Psoas muscle (tissue), 8 donors: ENCODE results near the gene CENPB. TPM values are rescaled to one million over a fixed set of nuclear protein-coding genes. Genes with fewer than 3 reads are reported as not detected.
A peak's percentile ranks its signal among the peaks of the same experiment; 100 is the strongest.

Experiments
- ATAC-seq, 4 donors: fragments of 200-7000 bp; cut with Tn5 transposase; one replicate each; pipeline ENCODE4 v1.9.1; 2020; ENCODE audit warnings: moderate library complexity in 3 of 4, mild to moderate bottlenecking in 2 of 4
- DNase-seq, 2 donors: peaks; one replicate each; pipeline ENCODE4 v3.0.0-alpha.2; 2020
- H3K27ac ChIP-seq: fragments of 200-600 bp; one replicate; pipeline ENCODE4 v1.8.0; 2022
- H3K27me3 ChIP-seq, 3 donors: fragments of 200-600 bp in 1 of 3; one replicate each; pipeline versions ENCODE4 v1.6.1 to v1.8.0; 2013 to 2022; ENCODE audit warnings: low read length in 2 of 3, mild to moderate bottlenecking in 2 of 3, moderate library complexity in 1 of 3; ENCODE audit not compliant: insufficient read depth in 3 of 3
- H3K36me3 ChIP-seq, 2 donors: fragments of 200-600 bp in 1 of 2; one replicate each; pipeline versions ENCODE4 v1.6.1 to v1.8.0; 2013 to 2022; ENCODE audit warnings: low read depth in 1 of 2, mild to moderate bottlenecking in 1 of 2, moderate library complexity in 1 of 2; ENCODE audit not compliant: insufficient read depth in 1 of 2
- H3K4me1 ChIP-seq: fragments of 200-600 bp; one replicate; pipeline ENCODE4 v1.8.0; 2022
- H3K4me3 ChIP-seq: fragments of 200-600 bp; one replicate; pipeline ENCODE4 v1.8.0; 2022; ENCODE audit warnings: mild to moderate bottlenecking
- H3K9me3 ChIP-seq: fragments of 200-600 bp; one replicate; pipeline ENCODE4 v1.8.0; 2022
- WGBS, 3 donors: extraction: QIAGEN DNeasy Blood & Tissue Kit; methylation state at CpG; one replicate each; pipeline versions ENCODE4 v1.1.6 to v1.1.7; 2013; 5-methylcytosine and 5-hydroxymethylcytosine counted together
- intact Hi-C, 2 donors: fragments of 100-400 bp; cut with DNase I; formaldehyde crosslinking; loops; one replicate each; pipeline versions ENCODE4 v1.11.0 to v1.14.2; 2022
- polyA plus RNA-seq, 3 donors: library from polyadenylated mRNA; stranded (reverse); fragments of 200-250 nt; gene quantifications; one replicate each; pipeline ENCODE4 v1.2.3, GENCODE V29; 2013
- total RNA-seq, 4 donors: library from RNA; stranded (reverse); fragmentation: NEBNext Ultra II Directional in 2 of 4; extraction: Animal tissue kit (Norgen Biotek cat#: 25700) in 2 of 4; gene quantifications; one replicate each; pipeline versions ENCODE4 v1.2.1 to v1.2.4, GENCODE V29; 2021 to 2023
- TF ChIP-seq, protein P1 (sequence below): fragments of 200-600 bp; IDR thresholded peaks from one replicate; pipeline ENCODE4 v1.8.0; 2022; ENCODE audit warnings: antibody characterized with exemption
- donor health status: healthy with polysubstance abuse.
- donor health status: DM: no; HTN: no; CAD: no; lungs with moderate emphysema.
- donor health status: Bipolar disorder and iron deficiency.
- donor health status: healthy.
- donor health status: DM: yes; HTN: yes; CAD: no.
- donor health status: DM: no; HTN: no; CAD: no.
- donor health status: DM: no; HTN: no; CAD: no.
- donor health status: DM: yes; HTN: yes; CAD: no.

CENPB gene
- total and polyA plus RNA-seq, 7 donors: 74.3 to 144 (median 99.0) TPM

GRCh38 chr20:3738111-3739053, 48.2 kb downstream of the CENPB start:
- 59 to 66% (median 63%) methylated on average over 11 of the region's 11 CpGs for WGBS, 3 donors
- no peak for DNase-seq
- TF ChIP-seq, protein P1, sequence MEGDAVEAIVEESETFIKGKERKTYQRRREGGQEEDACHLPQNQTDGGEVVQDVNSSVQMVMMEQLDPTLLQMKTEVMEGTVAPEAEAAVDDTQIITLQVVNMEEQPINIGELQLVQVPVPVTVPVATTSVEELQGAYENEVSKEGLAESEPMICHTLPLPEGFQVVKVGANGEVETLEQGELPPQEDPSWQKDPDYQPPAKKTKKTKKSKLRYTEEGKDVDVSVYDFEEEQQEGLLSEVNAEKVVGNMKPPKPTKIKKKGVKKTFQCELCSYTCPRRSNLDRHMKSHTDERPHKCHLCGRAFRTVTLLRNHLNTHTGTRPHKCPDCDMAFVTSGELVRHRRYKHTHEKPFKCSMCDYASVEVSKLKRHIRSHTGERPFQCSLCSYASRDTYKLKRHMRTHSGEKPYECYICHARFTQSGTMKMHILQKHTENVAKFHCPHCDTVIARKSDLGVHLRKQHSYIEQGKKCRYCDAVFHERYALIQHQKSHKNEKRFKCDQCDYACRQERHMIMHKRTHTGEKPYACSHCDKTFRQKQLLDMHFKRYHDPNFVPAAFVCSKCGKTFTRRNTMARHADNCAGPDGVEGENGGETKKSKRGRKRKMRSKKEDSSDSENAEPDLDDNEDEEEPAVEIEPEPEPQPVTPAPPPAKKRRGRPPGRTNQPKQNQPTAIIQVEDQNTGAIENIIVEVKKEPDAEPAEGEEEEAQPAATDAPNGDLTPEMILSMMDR: no peak
- Histone ChIP-seq H3K27ac (no peak overlapping the region), H3K27me3 (peaks cover 0 to under 1% (median 0%) of the 10 kb centered on the region in 3 donors), H3K4me3 (no peak overlapping the region), H3K4me1 (no peaks in the 10 kb centered on the region), H3K9me3 (no peaks in the 10 kb centered on the region), H3K36me3 (no peaks in the 10 kb centered on the region)
- ATAC-seq: peak in 1 of 4 donors; percentile 11
- intact Hi-C loops: no loop called here

DNA sequence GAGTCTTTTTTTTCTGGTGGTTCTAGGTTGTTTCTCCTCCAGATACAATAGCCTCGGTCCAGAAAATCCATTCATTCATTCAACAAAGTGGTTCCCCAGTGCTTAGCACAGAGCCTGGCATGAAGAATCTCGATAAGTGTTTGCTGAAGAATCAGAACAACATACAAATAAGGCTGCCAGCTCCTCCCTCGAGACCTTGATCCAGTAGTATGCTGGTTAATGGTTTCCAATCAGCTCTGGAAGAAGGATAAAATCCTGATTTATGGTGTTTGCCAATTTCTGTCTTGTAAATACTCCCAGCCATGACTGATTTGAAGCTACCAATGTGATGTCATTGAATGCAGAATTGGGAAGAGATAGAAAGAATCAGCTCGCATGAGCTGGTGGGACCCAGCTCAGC, 50.8 kb downstream of the CENPB start:
- no peak for DNase-seq
- intact Hi-C loops: no loop called here
- Histone ChIP-seq H3K27me3 (peaks cover 0 to 20% (median 4%) of the 10 kb centered on the region in 3 donors), H3K9me3 (no peaks in the 10 kb centered on the region), H3K27ac (no peak overlapping the region), H3K4me1 (no peaks in the 10 kb centered on the region), H3K36me3 (no peaks in the 10 kb centered on the region), H3K4me3 (no peak overlapping the region)
- TF ChIP-seq, protein P1: no peak
- 69 to 77% (median 71%) methylated on average over 4 of the region's 4 CpGs for WGBS, 3 donors
- no peak for ATAC-seq

- intact Hi-C loops: no loop called here
- Histone ChIP-seq H3K27ac (peak overlapping the region; percentile 30), H3K9me3 (no peaks in the 10 kb centered on the region), H3K36me3 (no peaks in the 10 kb centered on the region), H3K4me3 (peak overlapping the region; percentile 64), H3K4me1 (no peaks in the 10 kb centered on the region), H3K27me3 (peaks cover 0 to 20% (median 4%) of the 10 kb centered on the region in 3 donors)
- ATAC-seq (peak in 3 of 4 donors; percentile 37 to 63 (median 48)), DNase-seq (peak in 1 of 2 donors; percentile 63)
- WGBS, 3 donors: 56 to 64% (median 57%) methylated on average over 12 of the region's 12 CpGs
- TF ChIP-seq, protein P1: no peak
Measured at GRCh38 chr20:3734111-3734843, 52.3 kb downstream of the CENPB start.

Other genes starting within 250 kb of the CENPB start
- not detected for gene GFRA4, start 123.3 kb downstream of the CENPB start, total RNA-seq
- not detected for gene GFRA4, start 123.3 kb downstream of the CENPB start, polyA plus RNA-seq
- gene ADAM33, start 104.7 kb downstream of the CENPB start, total RNA-seq: 1 to 10 TPM; 2.4 to 8.9 (median 3.1) TPM
- gene ADAM33, start 104.7 kb downstream of the CENPB start, polyA plus RNA-seq: 1 to 10 TPM; 4.3 to 6.6 (median 4.6) TPM
- 1 to 10 TPM; 2.3 to 6.2 (median 3.5) TPM for gene SIGLEC1, start 74.1 kb downstream of the CENPB start, total RNA-seq
- gene SIGLEC1, start 74.1 kb downstream of the CENPB start, polyA plus RNA-seq: 1 to 10 TPM in 2 of 3 donors, under 1 TPM in 1; 0.98 to 2.6 (median 1.3) TPM
- gene HSPA12B, start 54.1 kb downstream of the CENPB start, total RNA-seq: 1 to 10 TPM; 5.7 to 9.7 (median 8.2) TPM
- gene HSPA12B, start 54.1 kb downstream of the CENPB start, polyA plus RNA-seq: 1 to 10 TPM; 4.0 to 7.6 (median 7.5) TPM
- gene ADISSP, start 19.0 kb downstream of the CENPB start, total RNA-seq: 10 to 100 TPM; 11.9 to 16.0 (median 13.4) TPM
- 10 to 100 TPM; 10.7 to 24.7 (median 15.4) TPM for gene ADISSP, start 19.0 kb downstream of the CENPB start, polyA plus RNA-seq
- under 1 TPM in 1 of 4 donors, not detected in 3; 0.13 TPM for gene SPEF1, start 5.3 kb downstream of the CENPB start, total RNA-seq
- gene SPEF1, start 5.3 kb downstream of the CENPB start, polyA plus RNA-seq: 1 to 10 TPM in 1 of 3 donors, under 1 TPM in 2; 0.12 to 1.7 (median 0.35) TPM
- 1 to 10 TPM; 7.1 to 9.1 (median 8.4) TPM for gene CDC25B, start 9.6 kb upstream of the CENPB start, total RNA-seq
- 1 to 10 TPM; 5.1 to 6.8 (median 6.6) TPM for gene CDC25B, start 9.6 kb upstream of the CENPB start, polyA plus RNA-seq
- gene AP5S1, start 33.8 kb upstream of the CENPB start, total RNA-seq: 10 to 100 TPM; 11.8 to 17.5 (median 12.1) TPM
- gene AP5S1, start 33.8 kb upstream of the CENPB start, polyA plus RNA-seq: 10 to 100 TPM; 11.0 to 25.2 (median 12.9) TPM
- 10 to 100 TPM; 49.7 to 61.3 (median 50.7) TPM for gene MAVS, start 60.1 kb upstream of the CENPB start, total RNA-seq
- 10 to 100 TPM; 14.0 to 32.4 (median 19.2) TPM for gene MAVS, start 60.1 kb upstream of the CENPB start, polyA plus RNA-seq
- gene PANK2, start 102.6 kb upstream of the CENPB start, total RNA-seq: 10 to 100 TPM; 12.6 to 20.5 (median 17.3) TPM
- gene PANK2, start 102.6 kb upstream of the CENPB start, polyA plus RNA-seq: 10 to 100 TPM in 2 of 3 donors, 1 to 10 TPM in 1; 9.7 to 32.9 (median 18.6) TPM
- gene RNF24, start 228.8 kb upstream of the CENPB start, total RNA-seq: 1 to 10 TPM; 1.4 to 3.1 (median 2.3) TPM
- 1 to 10 TPM in 2 of 3 donors, under 1 TPM in 1; 0.48 to 1.5 (median 1.3) TPM for gene RNF24, start 228.8 kb upstream of the CENPB start, polyA plus RNA-seq